Fibroblast of pulmonary artery (primary cell): ENCODE data around the gene MAP3K14.

Experiments
- DNase-seq: peaks from one replicate; pipeline ENCODE4 v3.0.0-alpha.2; 2010; ENCODE audit warnings: low read depth
- H3K4me3 ChIP-seq: replicated peaks from 2 replicates; pipeline ENCODE4 v1.5.1; 2011; ENCODE audit warnings: low read depth, mild to moderate bottlenecking, control low read depth, low read length, moderate library complexity
- CTCF ChIP-seq: IDR thresholded peaks from 2 replicates; pipeline ENCODE4 v1.5.1; 2011; ENCODE audit warnings: mild to moderate bottlenecking, control low read depth, low read length, inconsistent platforms; ENCODE audit errors: missing control alignments

The MAP3K14 gene

GRCh38 chr17:45322168-45322567, 5.3 kb upstream of the MAP3K14 start:
- no peak for DNase-seq
- TF ChIP-seq CTCF: no peak
- no peak overlapping the region for H3K4me3 ChIP-seq

- DNase-seq: peak; percentile 83
- TF ChIP-seq CTCF: no peak
- H3K4me3 ChIP-seq: no peak overlapping the region
Measured at GRCh38 chr17:45320931-45321461, 4.2 kb upstream of the MAP3K14 start.

- no peak overlapping the region for H3K4me3 ChIP-seq
- TF ChIP-seq CTCF: no peak
- DNase-seq: no peak
Measured at GRCh38 chr17:45320349-45320930, 3.6 kb upstream of the MAP3K14 start.

- DNase-seq: no peak
- no peak for TF ChIP-seq CTCF
- H3K4me3 ChIP-seq: no peak overlapping the region
Measured at GRCh38 chr17:45319239-45319703, 2.5 kb upstream of the MAP3K14 start.

GRCh38 chr17:45318561-45319230, 1.9 kb upstream of the MAP3K14 start:
- H3K4me3 ChIP-seq: no peak overlapping the region
- DNase-seq: no peak
- no peak for TF ChIP-seq CTCF

- no peak for TF ChIP-seq CTCF
- DNase-seq: peak; percentile 100
- peak overlapping the region; percentile 56 for H3K4me3 ChIP-seq
Measured at GRCh38 chr17:45317111-45317928, 500 bp upstream of the MAP3K14 start.
